Body of pancreas (tissue), 4 donors: ENCODE data around the gene ERBB4. TPM values are rescaled to one million over a fixed set of nuclear protein-coding genes. Genes with fewer than 3 reads are reported as not detected.

ENCODE experiments used
- ATAC-seq: fragments of 150-250 bp; one replicate; pipeline ENCODE4 v1.9.1; 2016
- DNase-seq, 4 donors: peaks; one replicate each; pipeline ENCODE4 v3.0.0-alpha.2; 2019
- H3K27ac ChIP-seq, 4 donors: fragments of 200-600 bp; sonication (generic); 1 replicate in 3 of 4; 2 replicates in 1 of 4; pipeline versions ENCODE4 v1.5.1 to v1.6.1; 2016 to 2019; ENCODE audit warnings: mild to moderate bottlenecking in 1 of 4, mixed read lengths in 1 of 4, moderate library complexity in 1 of 4
- H3K27me3 ChIP-seq, 2 donors: fragments of 200-600 bp; sonication (generic); one replicate each; pipeline ENCODE4 v1.6.0; 2016; ENCODE audit warnings: mild to moderate bottlenecking in 1 of 2
- H3K36me3 ChIP-seq, 2 donors: fragments of 200-600 bp; sonication (generic); replicated peaks in 1 of 2; 2 replicates each; pipeline ENCODE4 v1.5.1; 2016; ENCODE audit warnings: low read depth in 2 of 2; ENCODE audit not compliant: insufficient read depth in 1 of 2
- H3K4me1 ChIP-seq: fragments of 200-600 bp; sonication (generic); one replicate; pipeline ENCODE4 v1.6.0; 2016
- H3K4me3 ChIP-seq, 2 donors: fragments of 200-600 bp; sonication (generic); 1 replicate in 1 of 2; 2 replicates in 1 of 2; pipeline ENCODE4 v1.5.1; 2016 to 2019
- H3K9me3 ChIP-seq, 3 donors: fragments of 200-600 bp; sonication (generic); 1 replicate in 2 of 3; 2 replicates in 1 of 3; pipeline ENCODE4 v1.5.1; 2016
- CTCF ChIP-seq, 7 experiments: fragments of 450-650 bp in 4 of 7; fragments of 200-600 bp in 3 of 7; sonication (generic) in 3 of 7; IDR thresholded peaks; one replicate each; pipeline ENCODE4 v1.5.1; 2016 to 2019; ENCODE audit warnings: antibody characterized with exemption in 7 of 7
- POLR2A ChIP-seq, 3 donors: fragments of 450-650 bp; IDR thresholded peaks; one replicate each; pipeline ENCODE4 v1.6.1; 2016; ENCODE audit warnings: antibody characterized with exemption in 3 of 3, mild to moderate bottlenecking in 2 of 3
- WGBS, 2 donors: methylation state at CpG; one replicate each; pipeline ENCODE4 v1.1.5; 2017; 5-methylcytosine and 5-hydroxymethylcytosine counted together
- intact Hi-C: fragments of 100-400 bp; cut with DNase I; formaldehyde crosslinking; loops from one replicate; pipeline ENCODE4 v1.15.1; 2023
- total RNA-seq, 2 donors: library from RNA; depleted of rRNA; stranded (reverse); fragments of >200 nt; gene quantifications; one replicate each; pipeline ENCODE4 v1.1.0, GENCODE V29; 2016

Gene ERBB4
- total RNA-seq, 2 donors from 2014 or later, result 1.6 to 4.4 TPM

DNA sequence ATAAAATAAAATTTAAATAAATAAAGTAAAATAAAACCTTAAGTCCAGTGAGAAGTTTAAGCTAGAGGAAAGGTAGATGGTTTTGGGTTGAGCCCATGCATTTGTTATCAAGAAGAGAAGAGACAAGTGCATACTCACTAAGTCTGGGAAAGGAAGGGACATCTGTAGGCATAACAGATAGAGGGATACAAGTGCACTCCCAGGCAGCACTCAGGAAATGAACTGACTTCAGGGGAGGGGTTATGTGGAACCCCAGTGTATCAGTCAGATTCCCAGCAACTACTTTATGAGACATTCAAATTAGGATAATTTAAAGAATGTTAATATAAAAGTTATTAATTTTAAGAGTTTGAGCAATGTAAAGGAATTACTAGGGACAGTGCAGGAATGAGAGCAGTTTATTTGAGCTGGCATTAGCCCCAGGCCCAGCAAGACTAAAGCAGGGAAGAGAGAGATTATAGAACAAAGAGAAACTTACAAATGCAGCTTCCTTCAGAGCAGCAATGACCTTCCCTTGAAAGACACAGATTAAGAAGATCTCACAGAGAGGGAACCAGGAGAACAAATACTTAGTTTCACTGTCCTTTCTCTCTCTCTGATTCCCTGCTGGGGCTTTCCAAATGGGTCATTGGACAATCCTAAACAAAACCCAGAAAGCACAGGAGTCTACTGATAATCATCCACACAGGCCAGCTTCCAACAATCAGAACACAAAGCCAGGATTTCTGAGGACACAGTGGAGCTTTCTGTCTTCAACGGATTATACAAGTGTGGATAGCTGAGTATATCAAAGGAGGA is 109.7 kb downstream of the ERBB4 start:
- Histone ChIP-seq H3K4me1 (no peaks in the 10 kb centered on the region), H3K27ac (no peak overlapping the region), H3K9me3 (no peaks in the 10 kb centered on the region), H3K4me3 (no peak overlapping the region), H3K27me3 (no peaks in the 10 kb centered on the region), H3K36me3 (no peaks in the 10 kb centered on the region)
- intact Hi-C loops, result no loop called here
- DNase-seq, result no peak
- TF ChIP-seq POLR2A (IDR thresholded peaks at IDR 0.05) (no peak), CTCF (IDR thresholded peaks at IDR 0.05) (no peak)
- 35 to 43% methylated on average over 1 of the region's 1 CpG for WGBS, 2 donors
- no peak for ATAC-seq

DNA sequence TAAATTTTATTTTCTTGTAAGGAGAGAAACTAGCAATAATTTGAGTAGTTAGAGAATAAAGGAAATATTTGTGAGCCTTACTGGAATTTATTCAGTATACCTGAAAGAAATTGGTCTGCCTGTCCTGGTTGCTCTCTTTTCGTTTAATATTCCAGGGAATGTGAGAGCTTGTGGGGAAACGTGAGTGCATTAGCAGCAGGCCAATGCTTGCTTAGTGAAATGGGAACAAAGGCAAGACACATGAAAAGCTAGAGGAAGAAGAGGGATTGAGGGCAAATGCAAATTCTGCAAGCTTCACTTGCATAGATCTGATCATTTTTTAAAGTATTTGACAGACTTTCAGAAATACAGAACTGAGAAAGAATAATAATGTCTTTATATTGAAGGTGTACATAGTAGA is 111.0 kb downstream of the ERBB4 start:
- intact Hi-C loops, result no loop called here
- Histone ChIP-seq H3K36me3 (no peaks in the 10 kb centered on the region), H3K4me1 (no peaks in the 10 kb centered on the region), H3K4me3 (no peak overlapping the region), H3K27me3 (no peaks in the 10 kb centered on the region), H3K9me3 (no peaks in the 10 kb centered on the region), H3K27ac (no peak overlapping the region)
- DNase-seq (no peak), ATAC-seq (no peak)
- TF ChIP-seq CTCF (IDR thresholded peaks at IDR 0.05) (no peak), POLR2A (IDR thresholded peaks at IDR 0.05) (no peak)
- 63 to 74% methylated on average over 2 of the region's 2 CpGs for WGBS, 2 donors

- Histone ChIP-seq H3K9me3 (no peaks in the 10 kb centered on the region), H3K4me1 (no peaks in the 10 kb centered on the region), H3K36me3 (no peaks in the 10 kb centered on the region), H3K27me3 (no peaks in the 10 kb centered on the region), H3K4me3 (no peak overlapping the region), H3K27ac (no peak overlapping the region)
- intact Hi-C loops, result no loop called here
- ATAC-seq (no peak), DNase-seq (no peak)
- no peak for TF ChIP-seq POLR2A (IDR thresholded peaks at IDR 0.05)
- TF ChIP-seq CTCF (IDR thresholded peaks at IDR 0.05), result no peak
- 76 to 79% methylated on average over 5 of the region's 5 CpGs for WGBS, 2 donors
Observed at GRCh38 chr2:212426637-212427412, 111.8 kb downstream of the ERBB4 start.

DNA sequence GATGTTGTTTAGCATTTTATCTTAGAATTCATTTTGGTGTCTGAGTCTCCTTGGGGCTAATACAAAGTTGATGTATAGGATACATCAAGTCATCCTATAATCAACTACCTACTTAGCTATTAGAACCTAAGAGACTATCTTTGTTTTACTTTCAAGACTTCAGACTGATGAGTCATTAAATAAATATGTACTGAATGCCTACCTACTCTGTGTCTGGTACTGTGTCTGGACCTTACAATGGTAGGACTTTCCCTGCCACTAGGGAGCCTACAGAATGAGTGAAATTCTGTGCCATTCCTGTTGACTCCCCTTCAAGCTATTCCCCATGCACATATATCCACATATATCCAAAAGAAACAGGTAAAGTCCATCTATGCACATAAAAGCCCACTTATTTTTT is 114.5 kb downstream of the ERBB4 start:
- no peak for DNase-seq
- Histone ChIP-seq H3K4me1 (no peaks in the 10 kb centered on the region), H3K27me3 (no peaks in the 10 kb centered on the region), H3K4me3 (no peak overlapping the region), H3K27ac (no peak overlapping the region), H3K9me3 (no peaks in the 10 kb centered on the region), H3K36me3 (no peaks in the 10 kb centered on the region)
- intact Hi-C loops, result no loop called here
- no peak for ATAC-seq
- TF ChIP-seq POLR2A (IDR thresholded peaks at IDR 0.05), result no peak
- no peak for TF ChIP-seq CTCF (IDR thresholded peaks at IDR 0.05)
